Neural cell (in vitro differentiated cells): ENCODE measurements around the gene RNF144A. TPM values are rescaled to one million over a fixed set of nuclear protein-coding genes. Genes with fewer than 3 reads are reported as not detected.

ENCODE experiments used
- H2AFZ ChIP-seq: fragments of 200-600, 300-800 bp; sonication (generic), shearing (Covaris generic); 2 replicates; pipeline ENCODE4 v1.6.0; 2014; ENCODE audit warnings: low read depth, mild to moderate bottlenecking, antibody characterized with exemption, low read length, moderate library complexity
- H3F3A ChIP-seq: fragments of 200-600 bp; shearing (Covaris generic); 2 replicates; pipeline ENCODE4 v1.6.1; 2016; ENCODE audit warnings: mild to moderate bottlenecking, moderate library complexity, mixed read lengths, antibody characterized with exemption, low read length; ENCODE audit not compliant: insufficient read depth, poor library complexity, severe bottlenecking
- H3K27ac ChIP-seq: fragments of 200-600, 300-800 bp; sonication (generic), shearing (Covaris generic); 2 replicates; pipeline ENCODE4 v1.5.1; 2014; ENCODE audit warnings: mild to moderate bottlenecking, low read length, moderate library complexity
- H3K27me3 ChIP-seq: fragments of 300-800, 200-600 bp; sonication (generic), shearing (Covaris generic); 2 replicates; pipeline ENCODE4 v1.6.0; 2014; ENCODE audit warnings: mild to moderate bottlenecking, low read depth, low read length, moderate library complexity; ENCODE audit not compliant: insufficient read depth
- H3K36me3 ChIP-seq: fragments of 300-800, 200-600 bp; sonication (generic), shearing (Covaris generic); 2 replicates; pipeline ENCODE4 v1.5.1; 2014; ENCODE audit warnings: mild to moderate bottlenecking, antibody characterized with exemption, low read length, moderate library complexity; ENCODE audit not compliant: insufficient read depth
- H3K4me2 ChIP-seq: fragments of 300-800, 200-600 bp; sonication (generic), shearing (Covaris generic); 2 replicates; pipeline ENCODE4 v1.6.0; 2014; ENCODE audit warnings: mild to moderate bottlenecking, low read length
- H3K4me3 ChIP-seq: fragments of 300-800, 200-600 bp; sonication (generic), shearing (Covaris generic); 2 replicates; pipeline ENCODE4 v1.5.1; 2014; ENCODE audit warnings: mild to moderate bottlenecking, low read length, moderate library complexity
- H3K79me2 ChIP-seq: fragments of 200-600 bp; shearing (Covaris generic); replicated peaks from 2 replicates; pipeline ENCODE4 v1.6.0; 2014; ENCODE audit warnings: mild to moderate bottlenecking, low read length, moderate library complexity; ENCODE audit not compliant: insufficient read depth
- H3K9ac ChIP-seq: fragments of 300-800, 200-600 bp; sonication (generic), shearing (Covaris generic); 2 replicates; pipeline ENCODE4 v1.6.1; 2016; ENCODE audit warnings: mild to moderate bottlenecking, low read length, mixed read lengths
- H3K9me2 ChIP-seq: fragments of 200-600 bp; shearing (Covaris generic); 2 replicates; pipeline ENCODE4 v1.6.1; 2016; ENCODE audit warnings: mild to moderate bottlenecking, low read length, mixed read lengths; ENCODE audit not compliant: insufficient read depth
- H3K9me3 ChIP-seq: fragments of 200-600, 300-800 bp; sonication (generic), shearing (Covaris generic); 2 replicates; pipeline ENCODE4 v1.6.1; 2016; ENCODE audit warnings: mild to moderate bottlenecking, mixed run types, low read length, moderate library complexity, mixed read lengths
- H4K20me1 ChIP-seq: fragments of 200-600 bp; shearing (Covaris generic); 2 replicates; pipeline ENCODE4 v1.6.1; 2016; ENCODE audit warnings: mild to moderate bottlenecking, mixed run types; ENCODE audit not compliant: insufficient read depth
- CTCF ChIP-seq: fragments of 450-650 bp; IDR thresholded peaks from 2 replicates; pipeline ENCODE4 v1.5.1; 2014; ENCODE audit warnings: antibody characterized with exemption, mild to moderate bottlenecking, moderate library complexity; ENCODE audit not compliant: poor library complexity, severe bottlenecking
- EP300 ChIP-seq: fragments of 450-650 bp; conservative IDR thresholded peaks from 2 replicates; pipeline ENCODE4 v1.6.1; 2014; ENCODE audit warnings: antibody characterized with exemption, mild to moderate bottlenecking, moderate library complexity; ENCODE audit not compliant: poor library complexity, severe bottlenecking
- EZH2 ChIP-seq: fragments of 200-600, 300-800 bp; shearing (Covaris generic), sonication (generic); IDR thresholded peaks from 2 replicates; pipeline ENCODE4 v1.6.1; 2014; ENCODE audit warnings: antibody characterized with exemption, low read length, borderline replicate concordance, mild to moderate bottlenecking; ENCODE audit not compliant: insufficient read depth, poor library complexity, severe bottlenecking
- MXI1 ChIP-seq: fragments of 450-650 bp; conservative IDR thresholded peaks from 2 replicates; pipeline ENCODE4 v1.6.1; 2014; ENCODE audit warnings: antibody characterized with exemption, mild to moderate bottlenecking; ENCODE audit not compliant: poor library complexity, severe bottlenecking
- POLR2AphosphoS5 ChIP-seq: IDR thresholded peaks from 2 replicates; pipeline ENCODE4 v1.6.1; 2012
- RAD21 ChIP-seq: fragments of 450-650 bp; conservative IDR thresholded peaks from 2 replicates; pipeline ENCODE4 v1.6.1; 2014; ENCODE audit warnings: antibody characterized with exemption, mild to moderate bottlenecking, moderate library complexity
- REST ChIP-seq: IDR thresholded peaks from 2 replicates; pipeline ENCODE4 v1.6.1; 2012; ENCODE audit warnings: borderline replicate concordance
- SMC3 ChIP-seq: fragments of 450-650 bp; conservative IDR thresholded peaks from 2 replicates; pipeline ENCODE4 v1.6.1; 2014; ENCODE audit warnings: antibody characterized with exemption, mild to moderate bottlenecking, moderate library complexity; ENCODE audit not compliant: poor library complexity
- TAF1 ChIP-seq: IDR thresholded peaks from 2 replicates; pipeline ENCODE4 v1.6.1; 2012; ENCODE audit warnings: low read depth
- polyA plus RNA-seq: library from polyadenylated mRNA; depleted of rRNA; stranded (reverse); fragments of >200 nt; gene quantifications from 2 replicates; pipeline ENCODE4 v1.2.3, GENCODE V29; 2014

RNF144A gene
- polyA plus RNA-seq, 1 donor from 2014 or later = 26.9 TPM

GRCh38 chr2:7028846-7029245 is 111.6 kb downstream of the RNF144A start:
- H3K27ac ChIP-seq = no peak overlapping the region
- TF ChIP-seq TAF1 = no peak
- TF ChIP-seq EP300 = no peak
- no peak for TF ChIP-seq MXI1
- TF ChIP-seq RAD21 = no peak
- TF ChIP-seq SMC3 = no peak
- TF ChIP-seq REST = no peak
- TF ChIP-seq EZH2 = no peak
- TF ChIP-seq POLR2AphosphoS5 = no peak
- no peak for TF ChIP-seq CTCF

GRCh38 chr2:7029291-7030059 is 112.3 kb downstream of the RNF144A start:
- no peak for TF ChIP-seq MXI1
- no peak for TF ChIP-seq EZH2
- no peaks in the 10 kb centered on the region for H3K9me2 ChIP-seq
- H3K4me2 ChIP-seq = no peak overlapping the region
- no peak overlapping the region for H3K4me3 ChIP-seq
- H3F3A ChIP-seq = no peaks in the 10 kb centered on the region
- H3K36me3 ChIP-seq = peaks cover 12% of the 10 kb centered on the region
- H3K9ac ChIP-seq = no peak overlapping the region
- H3K27me3 ChIP-seq = no peaks in the 10 kb centered on the region
- H3K9me3 ChIP-seq = no peaks in the 10 kb centered on the region
- no peaks in the 10 kb centered on the region for H4K20me1 ChIP-seq
- H3K79me2 ChIP-seq = no peaks in the 10 kb centered on the region
- no peak overlapping the region for H3K27ac ChIP-seq
- no peak overlapping the region for H2AFZ ChIP-seq

More at GRCh38 chr2:7028846-7029245, 111.6 kb downstream of the RNF144A start:
- no peaks in the 10 kb centered on the region for H3K9me2 ChIP-seq
- peaks cover 12% of the 10 kb centered on the region for H3K36me3 ChIP-seq
- H4K20me1 ChIP-seq = no peaks in the 10 kb centered on the region
- H3K4me2 ChIP-seq = no peak overlapping the region
- H3K4me3 ChIP-seq = no peak overlapping the region
- H3F3A ChIP-seq = no peaks in the 10 kb centered on the region
- no peak overlapping the region for H2AFZ ChIP-seq
- no peak overlapping the region for H3K9ac ChIP-seq
- no peaks in the 10 kb centered on the region for H3K79me2 ChIP-seq
- H3K9me3 ChIP-seq = no peaks in the 10 kb centered on the region
- no peaks in the 10 kb centered on the region for H3K27me3 ChIP-seq
